Nephron (organoid): ENCODE results near the gene WNT3.

ENCODE experiments used
- H3K27ac Mint-ChIP-seq, 3 experiments: 2 replicates each; pipeline ENCODE4 v1.8.0; 2020; ENCODE audit warnings: mixed read lengths in 3 of 3, mild to moderate bottlenecking in 2 of 3, moderate library complexity in 1 of 3
- H3K27me3 Mint-ChIP-seq: 2 replicates; pipeline ENCODE4 v1.8.0; 2021; ENCODE audit warnings: low read depth, mild to moderate bottlenecking, moderate library complexity, mixed read lengths
- H3K36me3 Mint-ChIP-seq: 2 replicates; pipeline ENCODE4 v1.8.0; 2020; ENCODE audit warnings: low read depth, mixed read lengths
- H3K4me1 Mint-ChIP-seq: 2 replicates; pipeline ENCODE4 v1.8.0; 2020; ENCODE audit warnings: mixed read lengths
- H3K4me3 Mint-ChIP-seq, 3 experiments: 2 replicates each; pipeline ENCODE4 v1.8.0; 2020; ENCODE audit warnings: mild to moderate bottlenecking in 3 of 3, mixed read lengths in 3 of 3, moderate library complexity in 2 of 3
- H3K9me3 Mint-ChIP-seq: 2 replicates; pipeline ENCODE4 v1.8.0; 2020; ENCODE audit warnings: mixed read lengths
- TF ChIP-seq, protein P1 (sequence below), 3 experiments: fragments of 200-600 bp; sonication (generic); IDR thresholded peaks; one replicate each; pipeline ENCODE4 v1.5.0; 2021; ENCODE audit warnings: antibody characterized with exemption in 3 of 3; ENCODE audit not compliant: unreplicated experiment in 3 of 3

The WNT3 gene

DNA sequence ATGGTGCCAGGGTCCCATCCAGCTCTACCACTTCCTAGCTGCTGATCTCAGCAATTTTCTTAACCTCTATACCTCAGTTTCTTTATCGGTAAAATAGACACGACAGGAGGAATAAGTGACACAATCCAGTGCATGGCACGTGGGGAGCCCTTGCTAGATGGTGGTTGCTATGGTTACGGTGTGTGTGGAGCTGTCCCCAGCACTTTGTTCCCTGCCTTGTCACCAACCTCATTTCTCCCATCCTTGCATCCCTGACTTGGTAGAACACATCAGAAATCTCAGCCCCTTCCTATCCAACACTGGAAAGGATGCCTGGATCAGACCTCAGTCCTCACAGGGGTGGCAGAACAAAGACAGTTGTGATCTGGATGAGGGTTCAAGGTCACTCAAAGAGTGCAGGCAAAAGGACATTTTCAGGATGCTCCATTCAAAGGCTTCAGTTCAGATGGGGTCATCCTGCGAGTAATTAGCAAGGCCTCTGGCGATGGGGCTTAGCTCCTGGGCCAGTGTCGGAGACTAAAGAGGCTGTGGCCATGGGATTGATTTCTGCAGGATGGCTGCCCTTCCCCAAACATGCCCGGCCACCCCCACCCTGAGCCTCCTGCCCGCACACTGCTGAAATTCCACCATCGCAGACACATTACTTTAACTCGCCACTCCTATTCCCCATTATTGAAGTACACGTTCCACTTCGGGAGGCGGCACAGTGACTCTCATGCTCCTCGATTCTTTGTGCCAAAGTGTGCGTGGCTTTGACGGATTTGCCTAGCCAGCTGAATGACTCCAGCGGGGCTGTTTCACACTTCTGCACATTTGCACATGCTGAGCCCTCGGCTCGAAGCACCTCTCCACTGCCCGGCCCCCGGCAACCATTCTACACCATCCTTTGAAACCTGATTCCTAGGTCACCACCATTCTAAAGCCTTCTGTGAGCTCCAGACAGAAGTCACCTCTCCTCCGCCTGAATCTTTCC lies 40.3 kb downstream of the WNT3 start:
- Mint-ChIP-seq H3K36me3 (no peaks in the 10 kb centered on the region), H3K27ac (no peak overlapping the region), H3K4me3 (no peak overlapping the region), H3K27me3 (peaks cover 21% of the 10 kb centered on the region), H3K4me1 (peaks cover 13% of the 10 kb centered on the region), H3K9me3 (no peaks in the 10 kb centered on the region)
- TF ChIP-seq, protein P1, sequence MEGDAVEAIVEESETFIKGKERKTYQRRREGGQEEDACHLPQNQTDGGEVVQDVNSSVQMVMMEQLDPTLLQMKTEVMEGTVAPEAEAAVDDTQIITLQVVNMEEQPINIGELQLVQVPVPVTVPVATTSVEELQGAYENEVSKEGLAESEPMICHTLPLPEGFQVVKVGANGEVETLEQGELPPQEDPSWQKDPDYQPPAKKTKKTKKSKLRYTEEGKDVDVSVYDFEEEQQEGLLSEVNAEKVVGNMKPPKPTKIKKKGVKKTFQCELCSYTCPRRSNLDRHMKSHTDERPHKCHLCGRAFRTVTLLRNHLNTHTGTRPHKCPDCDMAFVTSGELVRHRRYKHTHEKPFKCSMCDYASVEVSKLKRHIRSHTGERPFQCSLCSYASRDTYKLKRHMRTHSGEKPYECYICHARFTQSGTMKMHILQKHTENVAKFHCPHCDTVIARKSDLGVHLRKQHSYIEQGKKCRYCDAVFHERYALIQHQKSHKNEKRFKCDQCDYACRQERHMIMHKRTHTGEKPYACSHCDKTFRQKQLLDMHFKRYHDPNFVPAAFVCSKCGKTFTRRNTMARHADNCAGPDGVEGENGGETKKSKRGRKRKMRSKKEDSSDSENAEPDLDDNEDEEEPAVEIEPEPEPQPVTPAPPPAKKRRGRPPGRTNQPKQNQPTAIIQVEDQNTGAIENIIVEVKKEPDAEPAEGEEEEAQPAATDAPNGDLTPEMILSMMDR (IDR thresholded peaks at IDR 0.05; ENCODE audit: unreplicated experiment in 3 of 3), result no peak

DNA sequence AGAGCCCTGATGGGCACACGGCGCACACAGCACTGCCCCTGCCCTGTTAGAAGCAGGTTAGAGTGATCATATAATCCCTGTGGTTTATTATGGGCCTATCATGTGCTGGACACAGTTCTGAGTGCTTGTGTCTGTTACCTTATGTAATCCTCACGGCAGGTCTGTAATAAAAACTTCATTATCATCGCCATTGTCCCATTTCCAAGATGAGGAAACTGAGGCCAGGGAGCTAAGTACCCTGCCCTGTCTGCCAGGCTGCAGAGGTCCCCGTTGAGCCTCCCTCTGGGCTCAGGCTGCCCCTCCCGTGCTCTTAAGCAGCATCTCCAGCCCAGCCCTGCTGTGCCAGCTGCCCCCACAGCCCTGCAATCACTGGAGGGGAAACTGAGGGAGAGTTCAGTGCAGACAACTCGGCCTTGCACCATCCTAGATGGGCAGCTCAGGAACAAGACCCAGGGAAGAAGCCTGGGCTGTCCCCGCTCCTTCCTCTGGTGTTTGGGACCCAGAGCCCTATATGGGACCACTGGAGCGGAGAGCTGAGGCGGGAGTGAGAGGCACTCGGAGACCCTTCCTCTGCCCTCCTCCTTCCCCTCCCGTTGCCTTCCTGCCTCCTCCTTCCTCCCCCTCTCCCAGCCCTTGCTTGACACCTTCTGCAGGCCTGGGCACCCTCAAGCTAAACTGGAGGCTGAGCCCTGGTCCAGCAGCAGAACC lies 42.0 kb downstream of the WNT3 start:
- no peaks in the 10 kb centered on the region for H3K9me3 Mint-ChIP-seq
- peaks cover 26% of the 10 kb centered on the region for H3K27me3 Mint-ChIP-seq
- H3K4me1 Mint-ChIP-seq, result peaks cover 13% of the 10 kb centered on the region
- H3K4me3 Mint-ChIP-seq, result no peak overlapping the region
- TF ChIP-seq, protein P1 (IDR thresholded peaks at IDR 0.05; ENCODE audit: unreplicated experiment in 3 of 3), result no peak
- no peak overlapping the region for H3K27ac Mint-ChIP-seq
- H3K36me3 Mint-ChIP-seq, result no peaks in the 10 kb centered on the region

DNA sequence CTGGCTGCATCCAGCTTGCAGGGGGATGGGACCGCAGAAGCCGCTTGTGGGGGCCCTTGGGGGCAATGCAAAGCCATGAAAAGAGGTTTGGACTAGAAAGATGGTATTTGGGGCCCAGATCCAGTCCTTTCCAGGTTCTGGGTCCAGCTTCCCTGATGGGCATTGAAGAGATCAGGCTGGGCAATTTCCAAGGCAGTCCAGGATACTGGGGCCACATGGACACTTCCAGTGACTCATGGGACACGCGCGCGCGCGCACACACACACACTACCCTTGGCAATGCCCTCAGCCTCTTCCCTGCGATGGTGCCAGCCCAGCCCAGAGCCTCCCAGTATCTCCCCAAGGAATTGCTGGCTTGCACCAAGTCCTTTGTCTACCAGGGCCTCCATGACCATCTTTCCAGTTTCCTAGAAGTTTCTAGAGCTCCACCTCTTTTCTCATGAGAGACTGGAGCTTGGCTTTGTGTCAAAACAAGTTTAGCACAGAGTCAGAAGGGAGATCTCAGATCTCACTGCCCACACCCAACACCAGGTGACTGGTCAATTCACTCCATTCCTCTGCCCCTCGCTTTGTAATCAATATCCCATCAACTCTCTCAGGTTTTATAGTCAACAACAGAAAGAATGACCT lies 44.3 kb downstream of the WNT3 start:
- Mint-ChIP-seq H3K9me3 (no peaks in the 10 kb centered on the region), H3K36me3 (no peaks in the 10 kb centered on the region), H3K27me3 (peaks cover 23% of the 10 kb centered on the region), H3K27ac (peak overlapping the region in 1 of 3 experiments; percentile 59), H3K4me1 (peaks cover 13% of the 10 kb centered on the region), H3K4me3 (peak overlapping the region; percentile 35 to 71 (median 61))
- TF ChIP-seq, protein P1 (IDR thresholded peaks at IDR 0.05; ENCODE audit: unreplicated experiment in 3 of 3), result no peak

DNA sequence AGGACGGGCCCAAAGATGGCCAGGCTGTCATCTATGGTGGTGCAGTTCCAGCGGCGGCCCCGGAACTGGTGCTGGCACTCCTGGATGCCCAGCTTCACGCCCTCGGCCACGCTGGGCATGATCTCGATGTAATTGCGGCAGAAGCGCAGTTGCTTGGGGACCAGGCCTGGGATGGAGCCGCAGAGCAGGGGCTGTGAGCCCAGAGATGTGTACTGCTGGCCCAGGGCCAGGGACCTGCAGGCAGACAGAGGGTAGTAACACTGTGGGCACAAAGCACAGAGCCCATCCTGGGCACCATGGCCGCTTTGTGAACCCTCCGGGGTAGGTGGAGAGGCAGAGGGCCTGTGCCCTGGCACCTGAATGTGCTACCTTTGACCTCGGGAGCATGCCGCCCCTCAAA lies 44.8 kb downstream of the WNT3 start:
- Mint-ChIP-seq H3K9me3 (no peaks in the 10 kb centered on the region), H3K27me3 (peaks cover 18% of the 10 kb centered on the region), H3K4me1 (peaks cover 8% of the 10 kb centered on the region), H3K36me3 (no peaks in the 10 kb centered on the region), H3K27ac (no peak overlapping the region), H3K4me3 (no peak overlapping the region)
- TF ChIP-seq, protein P1 (IDR thresholded peaks at IDR 0.05; ENCODE audit: unreplicated experiment in 3 of 3), result no peak

DNA sequence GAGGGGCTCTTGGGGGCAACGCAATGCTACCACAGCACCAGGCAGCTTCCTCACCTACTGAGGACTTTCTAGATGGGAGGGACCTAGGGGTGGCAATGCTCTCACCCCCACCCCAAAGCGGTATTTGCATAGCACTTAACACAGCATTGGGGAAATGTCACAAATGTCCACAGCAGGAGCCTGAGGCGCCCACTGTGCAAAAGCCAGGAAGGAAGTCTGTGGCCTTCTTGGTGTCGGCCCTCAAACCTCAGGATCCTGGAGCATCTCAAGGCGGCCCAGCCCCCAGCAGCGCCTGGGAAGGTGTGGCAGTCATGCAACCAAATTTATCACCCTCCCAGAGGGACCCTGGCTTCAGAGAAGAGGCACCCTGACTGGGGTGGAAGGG lies 45.3 kb downstream of the WNT3 start:
- Mint-ChIP-seq H3K27ac (no peak overlapping the region), H3K36me3 (no peaks in the 10 kb centered on the region), H3K27me3 (peaks cover 15% of the 10 kb centered on the region), H3K4me1 (peaks cover 4% of the 10 kb centered on the region), H3K4me3 (peak overlapping the region; percentile 73 to 83 (median 82)), H3K9me3 (no peaks in the 10 kb centered on the region)
- TF ChIP-seq, protein P1 (IDR thresholded peaks at IDR 0.05; ENCODE audit: unreplicated experiment in 3 of 3), result no peak
